ENCODE results near the gene GNG12. TPM values are rescaled to one million over a fixed set of nuclear protein-coding genes. Genes with fewer than 3 reads are reported as not detected.
"Not testable (repeated sequence)": the region's sequence is repeated elsewhere in the genome, so short reads cannot be mapped to it uniquely, and the experiment has no call there.

Gene GNG12
- total RNA-seq, 2 donors from 2014 or later, result 146 to 162 TPM

DNA sequence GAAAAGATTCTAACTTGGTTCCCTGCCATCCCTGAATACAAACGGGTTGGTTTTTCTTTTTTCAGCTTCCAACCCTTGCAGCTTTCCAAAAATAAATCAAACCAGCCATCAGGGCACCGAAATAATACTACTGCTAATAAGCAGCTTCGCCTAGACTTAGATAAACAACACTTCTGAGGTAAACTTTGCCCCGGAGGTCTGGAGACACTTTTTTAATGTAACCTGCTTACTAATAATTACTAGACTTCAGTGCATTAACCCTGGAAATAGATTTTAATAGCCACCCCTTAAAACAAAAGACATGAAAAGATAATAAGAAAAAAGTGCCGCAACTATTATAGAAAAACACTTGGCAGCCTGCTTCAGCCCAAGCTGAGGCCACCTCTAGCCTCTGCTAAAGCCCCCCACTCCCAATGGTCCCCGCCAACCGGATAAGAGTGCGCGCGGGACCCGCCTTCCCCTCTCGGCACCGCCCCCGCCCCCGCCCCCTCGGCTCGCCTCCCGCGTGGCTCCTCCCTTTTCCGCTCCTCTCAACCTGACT, 148.7 kb downstream of the GNG12 start:
- intact Hi-C loops (cut with DNase I, micrococcal nuclease), result loop anchor here in 1 of 2 donors (5.0 kb wide), 1 partner anchor 78 kb away; no protein-coding TSS in a partner anchor
- no peak for DNase-seq
- no peak for ATAC-seq

DNA sequence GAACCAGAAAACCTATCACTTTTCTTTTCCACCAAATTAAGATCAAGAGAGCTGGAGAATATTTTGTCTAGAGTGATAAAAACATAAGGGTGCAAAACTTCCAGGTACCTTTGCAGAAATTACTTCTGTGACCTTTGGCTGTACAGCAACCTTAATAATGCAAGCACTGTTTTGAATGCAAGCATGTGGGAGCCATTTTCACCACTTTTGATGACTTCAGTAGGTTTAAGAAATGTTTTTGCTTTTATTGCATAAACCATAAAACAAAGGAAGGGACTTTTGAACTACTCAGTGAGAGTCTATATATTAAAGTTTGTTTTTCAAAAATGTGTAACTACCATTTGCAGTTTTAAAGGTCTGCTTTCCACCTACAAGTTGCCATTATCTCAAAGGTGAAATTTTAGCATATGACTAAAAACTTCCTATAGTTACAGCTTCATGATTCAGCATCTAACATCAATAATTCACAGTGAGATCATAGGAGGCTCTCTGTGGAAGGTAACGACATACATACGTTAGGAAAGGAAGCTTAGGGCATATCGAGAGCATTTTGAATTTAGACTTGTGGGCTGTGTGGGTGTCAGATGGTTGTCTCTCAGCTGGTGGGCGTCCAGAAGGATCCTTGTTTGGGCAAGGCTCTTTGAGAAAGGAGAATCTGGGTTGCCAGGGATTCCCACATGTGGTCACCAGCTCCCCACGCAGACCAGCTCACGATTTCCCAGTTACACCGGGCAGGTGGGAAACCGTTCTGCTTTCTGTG, 149.3 kb downstream of the GNG12 start:
- ATAC-seq (no peak), DNase-seq (peak in 1 of 2 donors; percentile 23)
- intact Hi-C loops (cut with DNase I, micrococcal nuclease), result no loop called here

DNA sequence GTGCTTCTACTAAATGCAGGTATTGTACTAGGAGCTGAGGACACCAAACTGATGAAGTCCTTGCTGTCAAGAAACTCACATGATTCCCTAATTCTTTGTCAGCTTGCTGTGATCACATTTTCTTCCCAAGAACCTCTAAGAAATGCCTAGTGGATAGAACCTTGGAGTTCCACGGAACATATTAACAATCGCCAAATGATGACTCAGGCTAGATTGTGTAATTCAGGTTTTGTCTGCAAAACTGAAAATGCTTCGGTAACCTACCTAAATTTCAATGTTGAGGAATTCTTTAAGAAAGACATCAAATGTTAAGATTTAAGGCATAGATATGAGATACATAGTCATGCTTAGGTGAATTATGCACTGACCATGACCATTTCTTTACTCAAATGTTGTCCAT, 150.0 kb downstream of the GNG12 start:
- ATAC-seq (no peak), DNase-seq (no peak)
- intact Hi-C loops (cut with DNase I, micrococcal nuclease), result no loop called here

DNA sequence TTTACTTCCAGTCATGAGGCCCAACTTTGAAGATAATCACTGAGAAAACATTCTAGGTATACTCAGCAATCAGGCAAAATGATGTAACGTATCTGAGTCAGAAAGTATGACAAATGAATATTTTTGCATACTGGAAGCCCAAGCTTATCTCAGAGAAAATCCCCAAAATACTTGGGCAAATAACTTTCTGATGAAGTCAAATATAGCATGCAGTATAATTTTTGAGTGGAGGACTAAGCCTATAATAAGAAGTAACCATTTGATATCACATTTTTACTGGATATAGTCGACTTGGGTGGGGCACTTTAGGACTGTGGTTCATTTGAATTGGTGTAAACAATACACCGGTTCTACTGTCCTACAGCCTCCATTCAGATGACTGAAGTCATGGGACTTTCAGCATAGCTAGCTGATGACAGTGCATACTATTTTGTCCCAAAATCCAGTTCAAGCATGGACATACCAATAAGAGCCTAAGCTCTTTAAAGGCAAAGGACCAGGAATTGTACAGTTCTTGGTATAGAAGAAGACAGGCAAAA, 150.5 kb downstream of the GNG12 start:
- intact Hi-C loops (cut with DNase I, micrococcal nuclease), result no loop called here
- ATAC-seq (no peak), DNase-seq (no peak)

DNA sequence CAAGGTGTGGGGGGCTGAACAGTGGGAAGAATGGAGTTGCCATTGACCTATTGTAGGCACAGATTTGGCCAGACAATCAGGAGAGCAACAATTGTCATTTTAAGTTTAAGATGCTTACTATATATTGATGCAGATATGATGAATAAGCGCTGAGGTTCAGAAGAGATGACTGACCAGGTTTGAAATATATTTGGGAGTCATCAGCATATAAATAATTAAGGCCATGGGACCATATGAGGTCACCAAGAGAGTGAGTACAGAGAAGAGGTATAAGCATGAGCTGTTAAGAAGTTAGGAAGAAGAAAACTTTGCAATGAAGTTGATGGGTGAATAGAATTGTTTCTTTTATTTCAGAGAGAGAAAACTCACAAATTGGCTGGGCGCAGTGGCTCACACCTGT, 152.8 kb downstream of the GNG12 start:
- DNase-seq (no peak), ATAC-seq (no peak)
- intact Hi-C loops (cut with DNase I, micrococcal nuclease), result no loop called here

DNA sequence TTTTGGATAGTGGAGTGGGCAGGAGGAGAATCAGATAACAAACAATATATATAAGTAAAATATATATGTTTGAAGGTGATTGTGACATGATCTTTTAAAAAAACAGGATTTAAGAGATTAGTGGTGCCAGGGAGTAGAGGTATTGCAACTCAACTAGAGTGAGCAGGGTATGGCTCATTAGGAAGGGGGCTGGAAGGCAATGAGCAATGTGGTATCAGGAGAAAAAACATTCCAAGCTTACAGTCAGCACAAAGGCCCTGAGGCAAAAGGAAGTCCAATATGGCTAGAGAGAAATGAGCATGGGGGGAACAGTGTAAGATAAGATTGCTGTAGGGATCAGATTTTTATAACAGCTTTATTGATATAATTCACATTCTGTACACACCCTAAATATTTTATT, 153.6 kb downstream of the GNG12 start:
- ATAC-seq, result no peak
- intact Hi-C loops (cut with DNase I, micrococcal nuclease), result no loop called here
- DNase-seq, result no peak

DNA sequence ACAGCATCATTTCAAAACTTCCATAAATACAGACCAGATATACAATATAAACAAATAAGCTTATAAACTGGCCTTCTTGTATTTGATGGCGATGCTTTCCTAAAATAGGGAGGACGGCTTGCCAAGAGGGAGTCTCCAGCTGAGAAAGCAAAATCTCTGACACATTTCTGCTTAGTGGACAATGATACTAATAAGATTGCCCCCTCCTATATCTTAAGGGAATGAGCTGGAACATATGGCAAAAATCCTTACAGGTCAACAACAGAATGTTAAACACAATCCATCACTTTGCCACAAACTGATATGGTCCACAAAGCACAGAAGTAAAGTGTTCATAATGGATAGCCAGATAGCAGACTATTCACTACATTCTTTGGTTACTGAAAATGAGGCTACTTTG, 155.3 kb downstream of the GNG12 start:
- intact Hi-C loops (cut with DNase I, micrococcal nuclease), result no loop called here
- no peak for DNase-seq
- ATAC-seq, result no peak

DNA sequence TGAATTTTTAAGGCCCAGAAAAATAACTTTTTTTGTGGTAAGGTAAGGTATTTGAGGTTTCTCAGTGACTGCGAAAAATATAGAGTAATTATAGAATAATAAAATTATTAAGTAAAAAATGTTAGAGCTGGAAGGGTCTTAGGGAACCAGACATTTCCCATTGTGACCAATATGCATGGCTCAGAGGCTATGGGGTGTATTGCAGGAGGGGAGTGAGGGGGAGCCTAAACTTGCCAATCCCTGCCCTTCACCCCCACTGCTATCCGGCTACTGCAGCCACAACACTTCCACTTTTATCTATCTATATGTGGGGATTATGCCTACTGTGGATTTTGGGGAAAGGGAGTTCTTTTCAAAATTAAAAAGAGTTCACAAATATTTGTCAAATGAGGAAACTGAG, 155.9 kb downstream of the GNG12 start:
- intact Hi-C loops (cut with DNase I, micrococcal nuclease), result no loop called here
- no peak for DNase-seq
- ATAC-seq, result no peak

DNA sequence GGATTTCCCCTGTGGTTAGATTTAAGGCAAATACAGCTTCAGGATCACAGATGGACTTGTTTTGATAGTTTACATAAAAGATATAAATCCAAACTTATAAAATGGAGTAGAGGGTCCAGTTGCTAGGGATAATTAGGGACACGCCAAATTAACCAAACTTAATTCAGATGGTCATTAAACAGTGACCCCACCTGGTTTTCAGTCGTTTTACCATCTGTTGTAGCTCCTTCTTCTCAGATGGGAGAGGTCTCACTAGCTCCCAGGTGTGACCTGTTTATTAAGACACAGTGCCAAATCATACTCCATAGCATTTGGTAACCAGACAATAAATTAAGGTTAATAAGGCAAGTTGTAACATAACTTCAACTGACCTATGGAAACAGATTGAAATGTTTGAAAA, 156.3 kb downstream of the GNG12 start:
- ATAC-seq (no peak), DNase-seq (no peak)
- intact Hi-C loops (cut with DNase I, micrococcal nuclease), result no loop called here

DNA sequence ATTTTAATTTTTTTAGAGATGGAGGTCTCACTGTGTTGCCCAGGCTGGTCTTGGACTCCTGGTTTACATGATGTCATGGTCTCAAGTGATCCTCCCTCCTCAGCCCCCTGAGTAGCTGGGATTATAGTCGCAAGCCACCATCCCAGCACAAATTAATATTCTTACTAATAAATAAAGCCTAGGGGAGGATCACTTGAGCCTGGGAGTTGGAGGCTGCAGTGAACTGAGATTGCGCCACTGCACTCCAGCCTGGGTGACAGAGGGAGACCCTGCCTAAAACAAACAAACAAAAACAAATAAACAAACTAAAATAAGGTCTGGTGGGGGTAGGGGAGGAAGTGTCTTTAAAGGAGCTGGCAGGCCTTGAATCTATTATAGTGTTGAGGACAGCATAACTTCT, 157.0 kb downstream of the GNG12 start:
- ATAC-seq (no peak), DNase-seq (no peak)

DNA sequence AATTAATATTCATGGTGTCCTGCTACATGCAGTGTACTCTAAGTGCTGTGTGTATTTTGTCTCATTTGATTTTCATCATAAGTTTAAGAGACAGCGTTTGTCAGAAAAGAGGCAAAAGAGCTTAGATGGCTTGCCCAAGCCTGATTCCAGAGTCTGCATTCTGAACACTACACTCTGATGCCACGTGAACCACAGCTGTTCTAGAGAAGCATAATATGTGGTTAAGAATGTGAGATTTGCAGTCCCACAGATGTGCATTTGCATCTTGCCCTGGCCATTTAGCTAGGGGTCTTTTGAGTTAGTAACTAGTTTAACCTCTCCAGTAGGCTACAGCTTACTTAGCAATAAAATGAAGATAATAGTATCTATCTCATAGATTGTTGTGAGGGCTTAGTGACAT, 157.5 kb downstream of the GNG12 start:
- intact Hi-C loops (cut with DNase I, micrococcal nuclease), result no loop called here
- DNase-seq (no peak), ATAC-seq (no peak)

More for the DNA sequence above, 157.0 kb downstream of the GNG12 start:
- intact Hi-C loops (cut with DNase I, micrococcal nuclease), result no loop called here

DNA sequence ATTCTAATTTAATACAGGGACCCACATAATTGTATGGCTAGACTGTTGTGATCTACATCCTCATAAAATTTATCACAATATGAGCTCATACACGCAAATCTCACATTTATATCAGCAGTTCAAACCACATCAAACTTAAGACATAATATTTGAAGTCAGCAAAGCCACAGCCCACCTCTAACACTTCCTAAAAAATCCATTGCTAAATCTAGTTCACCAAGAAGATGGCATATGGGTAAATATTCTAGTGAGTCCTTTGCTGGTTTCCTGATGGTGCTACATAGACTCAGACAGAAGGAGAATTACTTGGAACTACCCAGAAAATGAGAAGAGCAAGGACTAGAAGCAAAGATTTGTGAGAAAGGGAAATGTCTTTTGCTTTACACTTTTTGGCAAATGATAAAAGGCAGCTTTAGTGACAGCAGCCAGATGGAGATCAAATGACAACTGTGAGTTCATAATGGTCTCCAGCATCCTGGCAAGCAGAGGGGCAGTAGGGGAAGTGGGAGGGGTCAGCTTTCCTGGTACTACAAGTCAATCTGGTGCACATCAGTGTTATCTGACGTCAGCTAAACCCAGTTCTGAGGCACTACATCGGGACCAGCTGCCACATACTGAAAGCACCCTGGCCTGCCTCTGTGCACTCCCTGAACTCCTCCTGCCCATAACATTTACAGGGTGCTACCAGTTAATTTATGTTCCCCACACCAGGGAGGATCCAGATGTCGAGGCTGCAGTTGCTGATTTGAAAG, 158.8 kb downstream of the GNG12 start:
- DNase-seq, result peak; percentile 12 to 42
- ATAC-seq, result peak; percentile 30
- intact Hi-C loops (cut with DNase I, micrococcal nuclease), result no loop called here

DNA sequence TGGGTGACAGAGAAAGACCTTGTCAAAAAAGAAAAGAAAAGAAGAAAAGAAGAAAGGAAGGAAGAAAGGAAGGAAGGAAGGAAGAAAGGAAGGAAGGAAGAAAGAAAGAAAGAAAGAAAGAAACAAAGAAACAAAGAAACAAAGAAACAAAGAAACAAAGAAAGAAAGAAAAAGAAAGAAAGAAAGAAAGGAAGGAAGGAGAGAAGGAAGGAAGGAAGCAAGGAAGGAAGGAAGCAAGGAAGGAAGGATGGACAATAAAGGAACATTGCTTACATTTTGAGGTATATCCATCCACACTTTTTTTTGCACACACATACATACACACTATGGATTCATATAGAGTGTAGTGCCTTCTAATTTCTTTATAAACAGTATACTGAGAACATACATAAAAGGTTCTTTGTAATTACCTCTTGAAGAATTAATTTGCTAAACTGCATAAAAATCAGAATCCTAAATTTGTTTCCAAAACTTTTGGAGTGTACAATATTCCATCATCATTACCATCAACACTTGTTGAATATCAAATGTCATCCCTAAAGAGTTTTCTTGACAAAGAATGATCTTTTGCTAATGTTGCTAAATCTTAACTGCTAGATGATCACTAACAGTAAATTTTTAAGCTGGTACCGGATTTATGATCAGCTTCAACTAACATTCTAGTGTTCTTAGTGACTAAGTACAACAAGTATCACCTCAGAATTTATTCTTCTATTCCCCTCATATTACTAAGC, 159.6 kb downstream of the GNG12 start:
- no peak for DNase-seq
- intact Hi-C loops (cut with DNase I, micrococcal nuclease), result no loop called here
- no peak for ATAC-seq

DNA sequence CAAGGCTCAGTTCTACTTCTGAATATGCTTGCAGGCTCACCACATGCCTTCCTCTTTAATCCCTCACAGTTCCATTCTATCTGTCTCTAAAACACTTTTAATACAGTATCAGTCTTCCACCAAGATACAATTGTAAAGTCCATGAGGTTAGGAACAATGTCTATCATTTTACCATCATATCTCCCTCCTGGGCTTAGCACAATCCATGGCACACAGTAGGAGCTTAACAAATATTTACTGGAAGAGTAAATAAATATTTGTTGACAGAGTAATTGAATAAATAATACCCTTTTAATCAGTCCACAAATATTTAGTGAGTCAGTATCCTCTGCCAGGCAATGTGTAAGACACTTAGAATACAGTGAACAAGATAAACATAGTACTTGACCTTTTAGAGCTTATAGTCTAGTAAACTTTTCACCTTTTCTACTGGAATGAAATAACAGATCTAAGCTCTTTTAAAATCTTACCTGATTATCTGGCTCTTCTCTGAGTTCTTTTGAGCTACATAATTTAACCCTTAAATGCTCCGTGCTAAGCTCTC, 160.9 kb downstream of the GNG12 start:
- intact Hi-C loops (cut with DNase I, micrococcal nuclease), result no loop called here
- ATAC-seq, result no peak
- DNase-seq, result no peak

DNA sequence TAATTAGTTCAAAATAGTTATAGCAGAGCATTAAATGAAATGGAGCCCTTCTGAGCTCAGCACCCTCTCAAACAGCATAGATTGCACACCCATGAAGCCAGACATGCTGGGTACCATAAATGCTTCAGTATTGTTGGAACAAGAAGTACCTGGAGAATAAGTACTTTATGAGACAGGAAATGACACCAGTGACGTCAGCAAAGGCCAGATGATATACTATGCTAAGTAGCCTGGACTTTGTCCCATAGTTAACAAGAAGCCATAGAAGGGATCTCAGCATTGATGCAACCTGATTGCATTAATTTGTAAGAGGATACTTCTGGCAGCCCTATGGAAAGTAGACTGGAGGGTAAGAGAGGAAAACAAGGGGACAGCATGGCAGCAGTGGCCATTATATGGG, 164.6 kb downstream of the GNG12 start:
- DNase-seq, result peak; percentile 76 to 85
- ATAC-seq, result peak; percentile 100
- intact Hi-C loops (cut with DNase I, micrococcal nuclease), result no loop called here

DNA sequence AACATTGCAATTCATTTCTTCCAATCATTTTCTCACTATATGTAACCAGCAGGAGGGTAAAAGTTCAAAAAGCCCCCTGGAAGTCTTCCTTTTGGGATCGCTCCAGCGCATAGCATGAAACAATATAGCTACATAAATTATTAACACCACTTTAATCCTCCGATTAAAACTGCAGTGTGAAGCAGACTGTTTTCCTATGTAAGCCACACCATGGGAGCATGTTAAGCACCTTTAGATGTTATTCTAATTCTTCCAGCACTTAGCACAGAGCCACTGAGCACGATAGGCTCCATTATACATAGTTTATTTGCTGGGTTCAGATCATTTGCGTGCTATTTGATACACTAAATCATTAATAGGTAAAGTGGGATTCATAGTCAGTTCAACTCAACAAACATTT, 166.6 kb downstream of the GNG12 start:
- DNase-seq, result no peak
- no peak for ATAC-seq
- intact Hi-C loops (cut with DNase I, micrococcal nuclease), result no loop called here

DNA sequence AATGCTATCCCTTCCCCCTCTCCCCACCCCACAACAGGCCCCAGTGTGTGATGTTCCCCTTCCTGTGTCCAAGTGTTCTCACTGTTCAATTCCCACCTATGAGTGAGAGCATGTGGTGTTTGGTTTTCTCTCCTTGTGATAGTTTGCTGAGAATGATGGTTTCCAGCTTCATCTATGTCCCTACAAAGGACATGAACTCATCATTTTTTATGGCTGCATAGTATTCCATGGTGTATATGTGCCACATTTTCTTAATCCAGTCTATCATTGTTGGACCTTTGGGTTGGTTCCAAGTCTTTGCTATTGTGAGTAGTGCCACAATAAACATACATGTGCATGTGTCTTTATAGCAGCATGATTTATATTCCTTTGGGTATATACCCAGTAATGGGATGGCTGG, 168.0 kb downstream of the GNG12 start:
- DNase-seq; ATAC-seq; intact Hi-C loops (cut with DNase I, micrococcal nuclease): not testable (repeated sequence)

DNA sequence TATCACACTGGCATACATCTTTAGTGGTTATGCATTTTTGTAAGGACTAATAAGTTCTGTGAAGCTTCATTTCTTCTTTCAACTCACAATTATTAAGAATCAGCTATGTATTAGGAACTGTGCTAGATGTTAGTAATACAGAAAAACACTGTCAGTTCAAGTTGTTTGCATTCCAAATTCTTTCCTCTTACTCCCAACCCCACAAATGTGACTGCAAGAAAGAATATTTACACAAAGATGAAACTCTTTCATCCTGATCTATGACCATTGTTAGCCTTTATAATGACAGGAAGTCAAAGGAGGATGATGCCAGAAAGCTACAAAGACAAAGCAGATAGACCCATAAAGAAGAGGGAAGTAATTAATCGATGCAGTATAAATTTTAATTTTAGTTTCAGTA, 169.2 kb downstream of the GNG12 start:
- ATAC-seq (no peak), DNase-seq (no peak)
- intact Hi-C loops (cut with DNase I, micrococcal nuclease), result no loop called here

DNA sequence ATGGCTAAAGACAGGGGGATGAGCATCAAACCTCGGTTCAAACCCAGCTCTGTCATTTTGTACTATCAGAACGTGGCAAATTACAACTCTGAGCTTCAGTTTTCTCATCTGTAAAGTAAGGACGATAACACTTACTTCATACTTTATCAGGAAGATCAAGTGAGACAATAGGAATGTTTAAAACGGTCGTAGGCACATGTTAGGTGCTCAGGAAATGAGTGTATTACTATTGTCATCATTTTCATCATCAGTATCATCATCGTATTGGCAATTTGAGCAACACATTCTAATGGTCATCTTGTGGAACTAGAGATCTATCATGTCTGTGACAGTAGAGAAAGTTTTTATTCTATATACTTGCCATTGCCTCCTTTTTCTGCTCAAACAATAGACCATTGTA, 170.4 kb downstream of the GNG12 start:
- DNase-seq, result no peak
- no peak for ATAC-seq
- intact Hi-C loops (cut with DNase I, micrococcal nuclease), result no loop called here

All from left colon (tissue), 2 donors.